Body of pancreas (tissue), 4 donors: ENCODE measurements around the gene AKAP7.

ENCODE experiments used
- CTCF ChIP-seq, 7 experiments: fragments of 450-650 bp in 4 of 7; fragments of 200-600 bp in 3 of 7; sonication (generic) in 3 of 7; IDR thresholded peaks; one replicate each; pipeline ENCODE4 v1.5.1; 2016 to 2019; ENCODE audit warnings: antibody characterized with exemption in 7 of 7
- POLR2A ChIP-seq, 3 donors: fragments of 450-650 bp; IDR thresholded peaks; one replicate each; pipeline ENCODE4 v1.6.1; 2016; ENCODE audit warnings: antibody characterized with exemption in 3 of 3, mild to moderate bottlenecking in 2 of 3

GRCh38 chr6:131286469-131287040 is 151.3 kb downstream of the AKAP7 start:
- no peak for TF ChIP-seq CTCF (IDR thresholded peaks at IDR 0.05)
- no peak for TF ChIP-seq POLR2A (IDR thresholded peaks at IDR 0.05)
